Measurements from ENCODE around the gene ZNF579. TPM values are rescaled to one million over a fixed set of nuclear protein-coding genes. Genes with fewer than 3 reads are reported as not detected.

Gene ZNF579
- total and polyA plus RNA-seq, 9 of the 15 experiments (the other 6 are each of a cell fraction or from before 2014, with no cell fraction given) = 0.06 to 15.9 (median 1.6) TPM

DNA sequence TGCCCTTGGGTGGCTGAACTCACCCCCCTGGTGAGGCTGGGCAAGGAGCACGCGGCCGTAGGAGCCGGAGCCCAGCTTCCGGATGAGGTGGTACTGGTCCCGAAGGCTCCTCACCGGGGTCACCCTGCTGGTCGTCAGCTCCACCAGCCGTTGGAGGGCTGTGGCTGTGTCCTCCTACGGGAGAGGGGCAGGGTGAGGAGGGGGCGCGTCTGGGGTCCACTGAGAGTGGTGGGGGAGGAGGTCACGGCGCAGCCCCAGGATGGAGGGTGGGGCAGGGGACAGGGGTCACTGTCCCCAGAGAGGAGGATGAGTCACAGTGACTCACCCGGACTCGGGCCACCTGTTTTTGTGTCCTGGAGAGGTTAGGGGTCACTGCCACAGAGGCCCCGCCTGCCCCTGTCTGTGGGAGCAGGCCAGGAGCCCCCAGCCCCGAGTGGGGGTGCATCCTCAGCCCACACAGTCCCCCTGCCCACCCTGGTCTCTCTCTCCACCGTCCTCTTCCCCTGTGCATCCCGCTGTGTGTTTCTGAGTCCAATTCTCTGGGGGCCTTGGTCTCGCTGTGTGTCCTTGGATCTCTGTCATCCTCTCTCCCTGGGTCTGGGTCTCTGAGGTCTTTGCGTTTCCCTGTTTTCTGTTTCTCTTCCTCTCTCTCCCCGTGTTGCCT is 35.7 kb downstream of the ZNF579 start (continued):
- TF ChIP-seq DNMT1 (IDR thresholded peaks at IDR 0.05) (no peak), ILF3 (IDR thresholded peaks at IDR 0.05; ENCODE audit: borderline replicate concordance) (no peak), L3MBTL2 (IDR thresholded peaks at IDR 0.05) (peak; percentile 77; the same call in 1 of the 2 replicates), MAFK (IDR thresholded peaks at IDR 0.05; ENCODE audit: low read length) (peak; percentile 24; the same call in 1 of the 2 replicates), ZFX (CRISPR knock-in tag; IDR thresholded peaks at IDR 0.05) (peak; percentile 44; the same call in 1 of the 2 replicates), ZNF124 (CRISPR knock-in tag; IDR thresholded peaks at IDR 0.05) (no peak), ZNF12 (CRISPR knock-in tag; IDR thresholded peaks at IDR 0.05) (no peak), CHD4 (IDR thresholded peaks at IDR 0.05; ENCODE audit: insufficient read depth, insufficient replicate concordance, low read depth, low read length, poor library complexity, severe bottlenecking) (no peak), LEF1 (IDR thresholded peaks at IDR 0.05) (peak; percentile 49; the same call in 1 of the 2 replicates), HDAC1 (IDR thresholded peaks at IDR 0.05) (0 out of 4 replicates have a peak, but pooled peaks of 1 of the 2 experiments have one; percentile 32), PRDM10 (IDR thresholded peaks at IDR 0.05; ENCODE audit: partially characterized antibody) (no peak), PYGO2 (tag; IDR thresholded peaks at IDR 0.05) (no peak), SOX6 (IDR thresholded peaks at IDR 0.05) (no peak), TEAD4 (IDR thresholded peaks at IDR 0.05; ENCODE audit: low read length) (no peak), TEAD4 (CRISPR knock-in tag; IDR thresholded peaks at IDR 0.05; ENCODE audit: borderline replicate concordance) (no peak), EP400 (IDR thresholded peaks at IDR 0.05) (peak; percentile 75; the same call in 1 of the 2 replicates), RBFOX2 (IDR thresholded peaks at IDR 0.05; ENCODE audit: low read depth, low read length) (peak; percentile 55), CREBBP (IDR thresholded peaks at IDR 0.05; ENCODE audit: low read depth, low read length) (no peak), NFIX (CRISPR knock-in tag; IDR thresholded peaks at IDR 0.05; ENCODE audit: low read depth) (no peak), ZNF740 (CRISPR knock-in tag; IDR thresholded peaks at IDR 0.05) (0 out of 2 replicates have a peak, but pooled peaks have one; percentile 48), ZNF740 (tag; IDR thresholded peaks at IDR 0.05) (no peak), GATAD2B (IDR thresholded peaks at IDR 0.05; ENCODE audit: borderline replicate concordance) (0 out of 2 replicates have a peak, but pooled peaks have one; percentile 68), ZNF165 (CRISPR knock-in tag; IDR thresholded peaks at IDR 0.05; ENCODE audit: borderline replicate concordance) (no peak)
- TF ChIP-seq, protein P1, sequence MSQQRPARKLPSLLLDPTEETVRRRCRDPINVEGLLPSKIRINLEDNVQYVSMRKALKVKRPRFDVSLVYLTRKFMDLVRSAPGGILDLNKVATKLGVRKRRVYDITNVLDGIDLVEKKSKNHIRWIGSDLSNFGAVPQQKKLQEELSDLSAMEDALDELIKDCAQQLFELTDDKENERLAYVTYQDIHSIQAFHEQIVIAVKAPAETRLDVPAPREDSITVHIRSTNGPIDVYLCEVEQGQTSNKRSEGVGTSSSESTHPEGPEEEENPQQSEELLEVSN (IDR thresholded peaks at IDR 0.05; ENCODE audit: borderline replicate concordance in 1 of 2, extremely low read depth in 1 of 2, insufficient read depth in 1 of 2, insufficient read length in 1 of 2, low read depth in 1 of 2, low read length in 1 of 2, poor library complexity in 1 of 2, severe bottlenecking in 1 of 2) = no peak

Measured in K562 (cell line).